Right lobe of liver (tissue), 6 donors: ENCODE measurements around the gene LLGL2. TPM values are rescaled to one million over a fixed set of nuclear protein-coding genes. Genes with fewer than 3 reads are reported as not detected.

Source experiments
- ATAC-seq, 4 donors: fragments of 200-7000 bp; cut with Tn5 transposase; one replicate each; pipeline ENCODE4 v1.9.1; 2020; ENCODE audit warnings: mild to moderate bottlenecking in 4 of 4, moderate library complexity in 4 of 4
- DNase-seq, 3 donors: peaks; one replicate each; pipeline ENCODE4 v3.0.0-alpha.2; 2020
- H3K27ac ChIP-seq, 3 donors: fragments of 200-600 bp; one replicate each; pipeline ENCODE4 v1.8.0; 2022
- H3K27me3 ChIP-seq, 2 donors: fragments of 200-600 bp; one replicate each; pipeline ENCODE4 v1.8.0; 2022
- H3K36me3 ChIP-seq, 4 donors: fragments of 200-600 bp; sonication (generic) in 1 of 4; one replicate each; pipeline versions ENCODE4 v1.5.1 to v1.8.0; 2017 to 2022; ENCODE audit warnings: control low read depth in 1 of 4
- H3K4me1 ChIP-seq, 4 donors: fragments of 200-600 bp; sonication (generic) in 1 of 4; one replicate each; pipeline versions ENCODE4 v1.5.1 to v1.8.0; 2017 to 2022; ENCODE audit warnings: control low read depth in 1 of 4
- H3K4me3 ChIP-seq, 3 donors: fragments of 200-600 bp; one replicate each; pipeline ENCODE4 v1.8.0; 2022
- H3K9me3 ChIP-seq, 4 donors: fragments of 200-600 bp; sonication (generic) in 1 of 4; one replicate each; pipeline versions ENCODE4 v1.5.1 to v1.8.0; 2017 to 2022; ENCODE audit warnings: control low read depth in 1 of 4
- POLR2A ChIP-seq: fragments of 450-650 bp; IDR thresholded peaks from one replicate; pipeline ENCODE4 v1.6.1; 2017; ENCODE audit warnings: antibody characterized with exemption, mild to moderate bottlenecking
- WGBS: methylation state at CpG from one replicate; pipeline ENCODE4 v1.1.6; 2018; ENCODE audit warnings: low coverage, low lambda C conversion rate; ENCODE audit not compliant: insufficient coverage; ENCODE audit errors: missing lambda C conversion rate; 5-methylcytosine and 5-hydroxymethylcytosine counted together
- intact Hi-C, 2 donors: fragments of 100-400 bp; cut with DNase I; formaldehyde crosslinking; loops; one replicate each; pipeline versions ENCODE4 v1.11.2 to v1.14.1; 2022
- total RNA-seq, 6 experiments: library from RNA; depleted of rRNA in 2 of 6; stranded (reverse); fragments of >200 nt in 2 of 6; fragmentation: NEBNext Ultra II Directional in 3 of 6; extraction: Animal tissue kit (Norgen Biotek cat#: 25700) in 3 of 6; gene quantifications; one replicate each; pipeline versions ENCODE4 v1.1.0 to v1.2.4, GENCODE V29; 2016 to 2023
- TF ChIP-seq, protein P1 (sequence below), 4 donors: fragments of 200-600 bp in 3 of 4; fragments of 450-650 bp in 1 of 4; IDR thresholded peaks; one replicate each; pipeline versions ENCODE4 v1.5.1 to v1.8.0; 2016 to 2022; ENCODE audit warnings: antibody characterized with exemption in 4 of 4, mild to moderate bottlenecking in 2 of 4
- donor health status: DM: no; HTN: yes; CAD: no.
- donor health status: DM: no; HTN: no; CAD: no.
- donor health status: DM: no; HTN: no; CAD: no.
- donor health status: DM: no; HTN: yes; CAD: no.
- donor health status: DM: no; HTN: yes; CAD: no.

The LLGL2 gene
- total RNA-seq, 6 experiments from 2014 or later = 32.8 to 71.4 (median 44.6) TPM

DNA sequence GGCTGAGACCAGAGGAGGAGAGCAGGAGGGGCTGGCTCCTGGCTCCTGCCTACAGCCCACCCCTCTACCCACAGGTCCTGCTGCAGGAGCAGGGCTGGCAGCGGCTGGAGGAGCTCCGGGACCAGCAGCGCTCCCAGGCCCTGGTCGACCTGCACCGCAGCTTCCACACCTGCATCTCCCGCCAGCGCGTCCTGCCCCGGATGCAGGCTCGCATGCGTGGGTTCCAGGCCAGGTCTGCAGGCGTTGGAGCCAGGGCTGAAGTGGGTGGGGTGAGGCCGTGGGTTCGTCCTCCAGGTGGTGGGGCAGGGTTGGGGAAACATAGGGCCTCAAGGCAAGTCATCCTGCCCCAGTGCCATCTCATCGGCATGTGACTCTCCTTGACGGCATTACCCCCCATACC lies 80.3 kb downstream of the LLGL2 start:
- H3K4me1 ChIP-seq = peaks cover 0 to 9% (median 3%) of the 10 kb centered on the region in 4 donors
- no peak for ATAC-seq

GRCh38 chr17:75607086-75607485 lies 81.6 kb downstream of the LLGL2 start:
- WGBS = 72% methylated on average over 4 of the region's 5 CpGs
- intact Hi-C loops = no loop called here
- Histone ChIP-seq H3K4me1 (peaks cover 0 to 12% (median 4%) of the 10 kb centered on the region in 4 donors), H3K9me3 (no peaks in the 10 kb centered on the region), H3K36me3 (no peaks in the 10 kb centered on the region), H3K4me3 (no peak overlapping the region), H3K27me3 (no peaks in the 10 kb centered on the region), H3K27ac (no peak overlapping the region)
- ATAC-seq = no peak
- TF ChIP-seq, protein P1, sequence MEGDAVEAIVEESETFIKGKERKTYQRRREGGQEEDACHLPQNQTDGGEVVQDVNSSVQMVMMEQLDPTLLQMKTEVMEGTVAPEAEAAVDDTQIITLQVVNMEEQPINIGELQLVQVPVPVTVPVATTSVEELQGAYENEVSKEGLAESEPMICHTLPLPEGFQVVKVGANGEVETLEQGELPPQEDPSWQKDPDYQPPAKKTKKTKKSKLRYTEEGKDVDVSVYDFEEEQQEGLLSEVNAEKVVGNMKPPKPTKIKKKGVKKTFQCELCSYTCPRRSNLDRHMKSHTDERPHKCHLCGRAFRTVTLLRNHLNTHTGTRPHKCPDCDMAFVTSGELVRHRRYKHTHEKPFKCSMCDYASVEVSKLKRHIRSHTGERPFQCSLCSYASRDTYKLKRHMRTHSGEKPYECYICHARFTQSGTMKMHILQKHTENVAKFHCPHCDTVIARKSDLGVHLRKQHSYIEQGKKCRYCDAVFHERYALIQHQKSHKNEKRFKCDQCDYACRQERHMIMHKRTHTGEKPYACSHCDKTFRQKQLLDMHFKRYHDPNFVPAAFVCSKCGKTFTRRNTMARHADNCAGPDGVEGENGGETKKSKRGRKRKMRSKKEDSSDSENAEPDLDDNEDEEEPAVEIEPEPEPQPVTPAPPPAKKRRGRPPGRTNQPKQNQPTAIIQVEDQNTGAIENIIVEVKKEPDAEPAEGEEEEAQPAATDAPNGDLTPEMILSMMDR (IDR thresholded peaks at IDR 0.05) = no peak
- TF ChIP-seq POLR2A = no peak
- no peak for DNase-seq

More for the DNA sequence above, 80.3 kb downstream of the LLGL2 start:
- TF ChIP-seq, protein P1 (IDR thresholded peaks at IDR 0.05) = no peak
- no peak for TF ChIP-seq POLR2A
- H3K36me3 ChIP-seq = no peaks in the 10 kb centered on the region
- intact Hi-C loops = no loop called here
- H3K9me3 ChIP-seq = no peaks in the 10 kb centered on the region
- no peaks in the 10 kb centered on the region for H3K27me3 ChIP-seq
- no peak overlapping the region for H3K27ac ChIP-seq
- WGBS = no CpG with 5 or more reads among the region's 16 CpGs
- H3K4me3 ChIP-seq = no peak overlapping the region
- peak in 1 of 3 donors; percentile 19 for DNase-seq

GRCh38 chr17:75610103-75610984 lies 84.8 kb downstream of the LLGL2 start:
- peaks cover 0 to 12% (median 4%) of the 10 kb centered on the region in 4 donors for H3K4me1 ChIP-seq
- no peaks in the 10 kb centered on the region for H3K9me3 ChIP-seq
- peaks cover 0 to 6% (median 0%) of the 10 kb centered on the region in 4 donors for H3K36me3 ChIP-seq
- TF ChIP-seq, protein P1 (IDR thresholded peaks at IDR 0.05) = no peak
- TF ChIP-seq POLR2A = peak; percentile 39
- 62% methylated on average over 7 of the region's 25 CpGs for WGBS
- ATAC-seq (peak; percentile 63 to 82 (median 73)), DNase-seq (peak in 1 of 3 donors; percentile 51)
- intact Hi-C loops = no loop called here
- H3K27me3 ChIP-seq = no peaks in the 10 kb centered on the region
- no peak overlapping the region for H3K27ac ChIP-seq
- H3K4me3 ChIP-seq = peak overlapping the region in 2 of 3 donors; percentile 21 to 25

GRCh38 chr17:75611851-75612429 lies 86.4 kb downstream of the LLGL2 start:
- TF ChIP-seq, protein P1 (IDR thresholded peaks at IDR 0.05) = no peak
- TF ChIP-seq POLR2A = no peak
- Histone ChIP-seq H3K4me1 (peaks cover 0 to 12% (median 4%) of the 10 kb centered on the region in 4 donors), H3K9me3 (no peaks in the 10 kb centered on the region), H3K4me3 (no peak overlapping the region), H3K27me3 (no peaks in the 10 kb centered on the region), H3K36me3 (peaks cover 0 to 6% (median 0%) of the 10 kb centered on the region in 4 donors), H3K27ac (no peak overlapping the region)
- no peak for DNase-seq
- WGBS = 88% methylated on average over 7 of the region's 20 CpGs
- intact Hi-C loops = no loop called here
- ATAC-seq = no peak
